Cardiac muscle cell (in vitro differentiated cells and primary cell): Measurements from ENCODE around the gene HDLBP. TPM values are rescaled to one million over a fixed set of nuclear protein-coding genes. Genes with fewer than 3 reads are reported as not detected.
"Not testable (repeated sequence)": the region's sequence is repeated elsewhere in the genome, so short reads cannot be mapped to it uniquely, and the experiment has no call there.

Experiments used
- DNase-seq, 2 donors: peaks; one replicate each; pipeline versions ENCODE4 v3.0.0 to v3.0.0-alpha.2; 2010 to 2017; ENCODE audit warnings: low read depth in 1 of 2, low spot score in 1 of 2
- H3K27ac ChIP-seq: fragments of 200-600 bp; sonication (generic); 2 replicates; pipeline ENCODE4 v1.5.1; 2016
- H3K27me3 ChIP-seq: fragments of 200-600 bp; sonication (generic); 2 replicates; pipeline ENCODE4 v1.6.0; 2016; ENCODE audit warnings: control low read depth
- H3K36me3 ChIP-seq: fragments of 200-600 bp; sonication (generic); 2 replicates; pipeline ENCODE4 v1.5.1; 2016; ENCODE audit warnings: control low read depth
- H3K4me1 ChIP-seq: fragments of 200-600 bp; sonication (generic); 2 replicates; pipeline ENCODE4 v1.8.1; 2017; ENCODE audit warnings: low read depth, mild to moderate bottlenecking, mixed run types
- H3K4me3 ChIP-seq: fragments of 200-600 bp; sonication (generic); 2 replicates; pipeline ENCODE4 v1.5.1; 2016; ENCODE audit warnings: mild to moderate bottlenecking
- H3K9me3 ChIP-seq: fragments of 200-600 bp; sonication (generic); 2 replicates; pipeline ENCODE4 v1.5.1; 2017; ENCODE audit warnings: low read depth, mild to moderate bottlenecking, control low read depth
- CTCF ChIP-seq: IDR thresholded peaks from 2 replicates; pipeline ENCODE4 v1.5.1; 2012; ENCODE audit warnings: low read depth, mild to moderate bottlenecking, low read length
- polyA plus RNA-seq: library from polyadenylated mRNA; unstranded; fragments of >200 nt; fragmentation: Nextera tagmentation; extraction: Ambion mirVana; gene quantifications from 2 replicates; pipeline ENCODE4 v1.2.1, GENCODE V29; 2016
- total RNA-seq: library from RNA; depleted of rRNA; stranded (reverse); fragments of >200 nt; gene quantifications from 2 replicates; pipeline ENCODE4 v1.2.3, GENCODE V29; 2016

HDLBP gene
- total and polyA plus RNA-seq, 2 experiments from 2014 or later: 261 to 313 TPM

GRCh38 chr2:241279413-241279812, 36.1 kb downstream of the HDLBP start:
- Histone ChIP-seq H3K4me1 (peaks cover 18% of the 10 kb centered on the region), H3K27me3 (no peaks in the 10 kb centered on the region), H3K27ac (peak overlapping the region; percentile 43), H3K4me3 (no peak overlapping the region), H3K36me3 (no peaks in the 10 kb centered on the region), H3K9me3 (no peaks in the 10 kb centered on the region)
- no peak for TF ChIP-seq CTCF
- DNase-seq: peak in 1 of 2 donors; percentile 73

- H3K36me3 ChIP-seq, DNase-seq, H3K27ac ChIP-seq: not testable (repeated sequence)
Observed at GRCh38 chr2:241278306-241278705, 37.2 kb downstream of the HDLBP start.

GRCh38 chr2:241275910-241276309, 39.6 kb downstream of the HDLBP start:
- Histone ChIP-seq H3K27me3 (no peaks in the 10 kb centered on the region), H3K36me3 (no peaks in the 10 kb centered on the region), H3K27ac (no peak overlapping the region), H3K4me3 (no peak overlapping the region), H3K9me3 (no peaks in the 10 kb centered on the region), H3K4me1 (peaks cover 10% of the 10 kb centered on the region)
- TF ChIP-seq CTCF: no peak
- no peak for DNase-seq

More at GRCh38 chr2:241278306-241278705, 37.2 kb downstream of the HDLBP start:
- not testable (repeated sequence) for H3K27me3 ChIP-seq, H3K9me3 ChIP-seq, H3K4me3 ChIP-seq
- H3K4me1 ChIP-seq: peaks cover 18% of the 10 kb centered on the region

GRCh38 chr2:241275504-241275903, 40.0 kb downstream of the HDLBP start:
- no peak for DNase-seq
- Histone ChIP-seq H3K9me3 (no peaks in the 10 kb centered on the region), H3K27me3 (no peaks in the 10 kb centered on the region), H3K4me3 (no peak overlapping the region), H3K4me1 (peaks cover 14% of the 10 kb centered on the region), H3K27ac (no peak overlapping the region), H3K36me3 (no peaks in the 10 kb centered on the region)
- no peak for TF ChIP-seq CTCF

- Histone ChIP-seq H3K27ac (no peak overlapping the region), H3K36me3 (no peaks in the 10 kb centered on the region), H3K27me3 (no peaks in the 10 kb centered on the region), H3K4me3 (no peak overlapping the region), H3K9me3 (no peaks in the 10 kb centered on the region), H3K4me1 (peaks cover 15% of the 10 kb centered on the region)
- DNase-seq: no peak
- TF ChIP-seq CTCF: no peak
Observed at GRCh38 chr2:241274127-241274526, 41.3 kb downstream of the HDLBP start.

- H3K4me1 ChIP-seq: peaks cover 15% of the 10 kb centered on the region
- peak overlapping the region; percentile 99 for H3K4me3 ChIP-seq
- H3K27ac ChIP-seq: no peak overlapping the region
- TF ChIP-seq CTCF: no peak
- no peaks in the 10 kb centered on the region for H3K9me3 ChIP-seq
- DNase-seq: no peak
- H3K36me3 ChIP-seq: no peaks in the 10 kb centered on the region
- H3K27me3 ChIP-seq: no peaks in the 10 kb centered on the region
Observed at GRCh38 chr2:241273210-241274020, 42.1 kb downstream of the HDLBP start.
